ENCODE results near the gene APOC1. TPM values are rescaled to one million over a fixed set of nuclear protein-coding genes. Genes with fewer than 3 reads are reported as not detected.
"Not testable (repeated sequence)": the region's sequence is repeated elsewhere in the genome, so short reads cannot be mapped to it uniquely, and the experiment has no call there.

APOC1 gene
- total RNA-seq, 1 experiment from 2014 or later: 4.7 TPM

DNA sequence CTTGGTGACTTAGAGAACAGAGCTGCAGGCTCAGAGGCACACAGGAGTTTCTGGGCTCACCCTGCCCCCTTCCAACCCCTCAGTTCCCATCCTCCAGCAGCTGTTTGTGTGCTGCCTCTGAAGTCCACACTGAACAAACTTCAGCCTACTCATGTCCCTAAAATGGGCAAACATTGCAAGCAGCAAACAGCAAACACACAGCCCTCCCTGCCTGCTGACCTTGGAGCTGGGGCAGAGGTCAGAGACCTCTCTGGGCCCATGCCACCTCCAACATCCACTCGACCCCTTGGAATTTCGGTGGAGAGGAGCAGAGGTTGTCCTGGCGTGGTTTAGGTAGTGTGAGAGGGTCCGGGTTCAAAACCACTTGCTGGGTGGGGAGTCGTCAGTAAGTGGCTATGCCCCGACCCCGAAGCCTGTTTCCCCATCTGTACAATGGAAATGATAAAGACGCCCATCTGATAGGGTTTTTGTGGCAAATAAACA, 9.9 kb downstream of the APOC1 start:
- CTCF ChIA-PET: no interaction called here
- peaks cover 54% of the 10 kb centered on the region for H3K27me3 Mint-ChIP-seq (ENCODE audit: unreplicated experiment)
- intact Hi-C loops (cut with micrococcal nuclease; ENCODE audit: unreplicated experiment): no loop called here
- no peaks in the 10 kb centered on the region for H3K4me1 Mint-ChIP-seq (ENCODE audit: low read depth, unreplicated experiment)
- peaks cover 8% of the 10 kb centered on the region for H3K36me3 Mint-ChIP-seq (ENCODE audit: insufficient read depth, unreplicated experiment)
- no peak for DNase-seq
- no peaks in the 10 kb centered on the region for H3K9me3 Mint-ChIP-seq (ENCODE audit: low read depth, unreplicated experiment)
- no peak overlapping the region for H3K4me3 Mint-ChIP-seq (ENCODE audit: low read depth, unreplicated experiment)
- H3K27ac Mint-ChIP-seq (ENCODE audit: unreplicated experiment): no peak overlapping the region
- TF ChIP-seq, protein P1, sequence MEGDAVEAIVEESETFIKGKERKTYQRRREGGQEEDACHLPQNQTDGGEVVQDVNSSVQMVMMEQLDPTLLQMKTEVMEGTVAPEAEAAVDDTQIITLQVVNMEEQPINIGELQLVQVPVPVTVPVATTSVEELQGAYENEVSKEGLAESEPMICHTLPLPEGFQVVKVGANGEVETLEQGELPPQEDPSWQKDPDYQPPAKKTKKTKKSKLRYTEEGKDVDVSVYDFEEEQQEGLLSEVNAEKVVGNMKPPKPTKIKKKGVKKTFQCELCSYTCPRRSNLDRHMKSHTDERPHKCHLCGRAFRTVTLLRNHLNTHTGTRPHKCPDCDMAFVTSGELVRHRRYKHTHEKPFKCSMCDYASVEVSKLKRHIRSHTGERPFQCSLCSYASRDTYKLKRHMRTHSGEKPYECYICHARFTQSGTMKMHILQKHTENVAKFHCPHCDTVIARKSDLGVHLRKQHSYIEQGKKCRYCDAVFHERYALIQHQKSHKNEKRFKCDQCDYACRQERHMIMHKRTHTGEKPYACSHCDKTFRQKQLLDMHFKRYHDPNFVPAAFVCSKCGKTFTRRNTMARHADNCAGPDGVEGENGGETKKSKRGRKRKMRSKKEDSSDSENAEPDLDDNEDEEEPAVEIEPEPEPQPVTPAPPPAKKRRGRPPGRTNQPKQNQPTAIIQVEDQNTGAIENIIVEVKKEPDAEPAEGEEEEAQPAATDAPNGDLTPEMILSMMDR (IDR thresholded peaks at IDR 0.05; ENCODE audit: unreplicated experiment): no peak
- no TSS peak for BruUV-seq (replicated peaks)

DNA sequence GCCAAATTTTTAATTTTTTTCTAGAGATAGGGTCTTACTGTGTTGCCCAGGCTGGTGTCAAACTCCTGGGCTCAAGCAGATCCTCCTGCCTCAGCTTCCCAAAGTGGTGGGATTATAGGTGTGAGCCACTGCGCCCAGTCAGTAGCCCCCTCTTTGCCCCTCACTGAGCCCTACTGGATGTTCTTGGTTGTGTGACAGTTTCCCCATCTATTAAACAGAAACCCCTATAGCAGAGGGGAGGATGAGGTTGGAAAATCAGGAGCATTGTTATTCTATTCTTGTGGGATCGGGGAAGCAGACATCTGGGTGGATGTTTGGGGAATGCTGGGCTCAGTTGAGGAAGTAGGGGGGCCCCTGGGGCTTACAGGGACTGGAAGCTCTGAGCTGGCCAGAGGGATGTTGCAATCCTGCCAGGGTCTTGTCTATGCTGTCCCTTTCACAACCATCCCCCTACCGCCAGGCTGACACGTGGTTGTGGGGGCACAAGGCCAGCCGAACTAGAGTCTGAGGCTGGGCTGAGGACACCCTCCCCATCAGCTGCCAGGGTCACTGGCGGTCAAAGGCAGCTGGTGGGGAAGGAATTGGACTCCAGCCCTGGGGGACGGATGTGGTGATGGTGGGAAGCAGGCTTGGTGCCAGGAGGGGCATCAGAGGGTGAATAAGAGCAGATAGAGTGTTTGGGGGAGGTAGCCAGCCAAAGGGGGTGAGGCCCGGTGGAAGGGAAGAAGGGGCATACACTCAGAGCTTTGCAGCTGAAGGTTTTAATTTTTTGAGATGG, 10.9 kb downstream of the APOC1 start:
- BruUV-seq (replicated peaks): no TSS peak
- CTCF ChIA-PET: no interaction called here
- TF ChIP-seq, protein P1 (IDR thresholded peaks at IDR 0.05; ENCODE audit: unreplicated experiment): no peak
- intact Hi-C loops (cut with micrococcal nuclease; ENCODE audit: unreplicated experiment): no loop called here
- H3K9me3 Mint-ChIP-seq (ENCODE audit: low read depth, unreplicated experiment): no peaks in the 10 kb centered on the region
- peaks cover 62% of the 10 kb centered on the region for H3K27me3 Mint-ChIP-seq (ENCODE audit: unreplicated experiment)
- H3K36me3 Mint-ChIP-seq (ENCODE audit: insufficient read depth, unreplicated experiment): peaks cover 8% of the 10 kb centered on the region
- peaks cover 6% of the 10 kb centered on the region for H3K4me1 Mint-ChIP-seq (ENCODE audit: low read depth, unreplicated experiment)
- DNase-seq: no peak
- no peak overlapping the region for H3K4me3 Mint-ChIP-seq (ENCODE audit: low read depth, unreplicated experiment)
- H3K27ac Mint-ChIP-seq (ENCODE audit: unreplicated experiment): no peak overlapping the region

DNA sequence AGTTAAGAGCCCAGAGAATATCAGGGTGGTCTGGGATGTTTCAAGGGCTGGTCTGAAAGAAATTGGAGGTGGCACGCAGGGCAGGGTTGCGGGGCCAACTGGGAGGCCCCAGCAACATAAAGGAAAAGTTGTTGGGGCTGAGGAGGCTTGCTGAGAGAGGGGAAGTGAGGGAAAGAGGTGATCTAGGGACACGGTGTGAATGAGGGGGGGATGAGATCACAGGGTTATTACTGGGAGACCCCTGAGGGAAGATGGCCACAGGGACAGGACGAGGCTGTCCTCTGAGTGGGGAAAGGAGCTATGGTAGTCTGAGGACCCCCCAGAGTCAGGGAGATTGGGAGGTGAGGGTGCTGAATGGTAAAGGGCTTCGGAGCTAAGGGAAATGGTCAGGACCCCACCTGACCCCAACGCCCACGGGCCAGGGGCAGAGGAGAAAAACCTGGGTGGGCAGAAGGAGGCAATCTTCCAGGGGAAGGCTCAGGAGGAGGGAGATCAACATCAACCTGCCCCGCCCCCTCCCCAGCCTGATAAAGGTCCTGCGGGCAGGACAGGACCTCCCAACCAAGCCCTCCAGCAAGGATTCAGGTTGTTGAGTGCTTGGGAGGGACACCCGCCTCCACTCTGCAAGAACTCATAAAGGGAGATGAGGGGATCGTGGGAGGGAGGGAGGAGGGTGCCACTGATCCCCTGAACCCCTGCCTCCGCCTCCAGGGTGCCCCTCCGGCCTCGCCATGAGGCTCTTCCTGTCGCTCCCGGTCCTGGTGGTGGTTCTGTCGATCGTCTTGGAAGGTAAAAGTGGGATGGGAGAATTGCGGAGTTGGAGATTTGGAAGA, 12.1 kb downstream of the APOC1 start:
- H3K4me1 Mint-ChIP-seq (ENCODE audit: low read depth, unreplicated experiment); CTCF ChIA-PET; H3K9me3 Mint-ChIP-seq (ENCODE audit: low read depth, unreplicated experiment); H3K36me3 Mint-ChIP-seq (ENCODE audit: insufficient read depth, unreplicated experiment); DNase-seq; BruUV-seq (replicated peaks); intact Hi-C loops (cut with micrococcal nuclease; ENCODE audit: unreplicated experiment): not testable (repeated sequence)
- Mint-ChIP-seq H3K4me3 (ENCODE audit: low read depth, unreplicated experiment) (peak overlapping the region; percentile 73), H3K27ac (ENCODE audit: unreplicated experiment) (peak overlapping the region; percentile 67), H3K27me3 (ENCODE audit: unreplicated experiment) (peaks cover 66% of the 10 kb centered on the region)

DNA sequence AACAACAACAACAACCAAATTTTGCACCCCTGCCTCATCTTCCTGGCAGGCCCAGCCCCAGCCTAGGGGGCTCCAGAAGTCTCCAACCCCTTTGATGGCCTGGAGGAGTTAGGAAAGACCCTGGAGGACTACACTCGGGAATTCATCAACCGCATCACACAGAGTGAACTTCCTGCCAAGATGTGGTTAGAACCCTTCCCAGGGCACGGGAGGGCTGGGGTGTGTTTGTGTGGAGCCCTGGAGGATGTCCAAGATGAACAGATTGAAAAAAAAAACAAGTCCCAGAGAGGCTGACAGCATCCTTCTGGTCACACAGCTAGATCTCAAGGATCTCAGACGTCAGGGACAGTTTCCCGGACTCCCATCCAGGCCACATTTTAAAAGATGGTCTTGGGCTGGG, 13.3 kb downstream of the APOC1 start:
- Mint-ChIP-seq H3K9me3 (ENCODE audit: low read depth, unreplicated experiment) (no peaks in the 10 kb centered on the region), H3K27me3 (ENCODE audit: unreplicated experiment) (peaks cover 56% of the 10 kb centered on the region), H3K27ac (ENCODE audit: unreplicated experiment) (no peak overlapping the region), H3K4me3 (ENCODE audit: low read depth, unreplicated experiment) (no peak overlapping the region), H3K36me3 (ENCODE audit: insufficient read depth, unreplicated experiment) (peaks cover 8% of the 10 kb centered on the region), H3K4me1 (ENCODE audit: low read depth, unreplicated experiment) (peaks cover 8% of the 10 kb centered on the region)
- no peak for DNase-seq
- intact Hi-C loops (cut with micrococcal nuclease; ENCODE audit: unreplicated experiment): no loop called here
- TF ChIP-seq, protein P1 (IDR thresholded peaks at IDR 0.05; ENCODE audit: unreplicated experiment): no peak
- CTCF ChIA-PET: no interaction called here
- no TSS peak for BruUV-seq (replicated peaks)
